K562 (cell line): Measurements from ENCODE around the gene ZRANB3. TPM values are rescaled to one million over a fixed set of nuclear protein-coding genes. Genes with fewer than 3 reads are reported as not detected.
A peak's percentile ranks its signal among the peaks of the same experiment; 100 is the strongest.

Source experiments
- ATAC-seq: fragments of 200-7000 bp; cut with Tn5 transposase; 3 replicates; pipeline ENCODE4 v1.9.1; 2020; ENCODE audit warnings: moderate library complexity
- BruUV-seq: library from RNA; stranded (reverse); fragments of 400-500 nt; replicated peaks from 2 replicates; lab custom pipeline; 2021; lab: Mats Ljungman, UMichigan
- CTCF ChIA-PET: fragments of 300-600 bp; formaldehyde crosslinking; extraction: SDS; loops from one replicate; lab custom pipeline; 2021; ENCODE audit warnings: low intra/inter-chr PET ratio; lab: Yijun Ruan, JAX
- POLR2A ChIA-PET: fragments of 300-600, 350-650 bp; sonication (Branson Sonifier 250); formaldehyde crosslinking; extraction: SDS; loops from one replicate; lab custom pipeline; 2021; ENCODE audit warnings: antibody characterized with exemption, inconsistent platforms; lab: Yijun Ruan, JAX
- DNase-seq, 4 experiments: peaks; one replicate each; pipeline versions ENCODE4 v3.0.0 to v3.0.0-alpha.2; 2011 to 2018; ENCODE audit warnings: low spot score in 3 of 4, mixed read lengths in 3 of 4; ENCODE audit errors: extremely low read depth in 1 of 4
- FAIRE-seq: peaks from 2 replicates; lab custom pipeline; 2011; peaks lifted over from hg19 to GRCh38; lab: Jason Lieb, UNC
- H2AFZ ChIP-seq: 2 replicates; pipeline ENCODE4 v1.6.0; 2011; ENCODE audit warnings: low read depth, low read length, control low read depth, inconsistent platforms
- H3K27ac ChIP-seq: fragments of 200-600 bp; 3 replicates; pipeline ENCODE4 v1.8.0; 2011; ENCODE audit warnings: low read depth, mild to moderate bottlenecking, control low read depth, inconsistent platforms, low read length, moderate library complexity, mixed read lengths; ENCODE audit errors: extremely low read depth
- H3K27me3 ChIP-seq, 2 experiments: fragments of 300-600 bp in 1 of 2; 2 replicates in 1 of 2; 3 replicates in 1 of 2; pipeline versions ENCODE4 v1.6.0 to v1.8.0; 2011; ENCODE audit warnings: inconsistent platforms in 2 of 2, low read length in 2 of 2, mild to moderate bottlenecking in 1 of 2, mixed read lengths in 1 of 2, moderate library complexity in 1 of 2; ENCODE audit not compliant: control insufficient read depth in 2 of 2, insufficient read depth in 2 of 2
- H3K36me3 ChIP-seq: fragments of 300-600 bp; 3 replicates; pipeline ENCODE4 v1.8.0; 2011; ENCODE audit warnings: mild to moderate bottlenecking, low read length, inconsistent platforms; ENCODE audit not compliant: control insufficient read depth, insufficient read depth
- H3K4me1 ChIP-seq, 2 experiments: fragments of 200-600 bp in 1 of 2; replicated peaks in 1 of 2; 2 replicates in 1 of 2; 3 replicates in 1 of 2; pipeline versions ENCODE4 v1.5.1 to v1.8.0; 2011; ENCODE audit warnings: inconsistent platforms in 2 of 2, low read length in 2 of 2, mild to moderate bottlenecking in 1 of 2, mixed read lengths in 1 of 2, moderate library complexity in 1 of 2; ENCODE audit not compliant: control insufficient read depth in 2 of 2, insufficient read depth in 2 of 2
- H3K4me2 ChIP-seq: 2 replicates; pipeline ENCODE4 v1.6.1; 2011; ENCODE audit warnings: low read length, control low read depth, inconsistent platforms, mixed read lengths; ENCODE audit not compliant: insufficient read depth
- H3K4me3 ChIP-seq: fragments of 200-600 bp; sonication (generic), shearing (Covaris generic); 2 replicates; pipeline ENCODE4 v1.5.1; 2016; ENCODE audit warnings: control low read depth, inconsistent platforms
- H3K79me2 ChIP-seq: fragments of 200-600 bp; 3 replicates; pipeline ENCODE4 v1.8.0; 2011; ENCODE audit warnings: low read length, inconsistent platforms; ENCODE audit not compliant: control insufficient read depth, insufficient read depth
- H3K9ac ChIP-seq, 2 experiments: 2 replicates each; pipeline versions ENCODE4 v1.6.0 to v1.6.1; 2011; ENCODE audit warnings: low read depth in 2 of 2, low read length in 2 of 2, control low read depth in 1 of 2, inconsistent platforms in 1 of 2, mild to moderate bottlenecking in 1 of 2, mixed read lengths in 1 of 2; ENCODE audit not compliant: insufficient read depth in 1 of 2
- H3K9me1 ChIP-seq: one replicate; pipeline ENCODE4 v1.6.0; 2011; ENCODE audit warnings: inconsistent platforms, mild to moderate bottlenecking, low read length, moderate library complexity; ENCODE audit not compliant: control insufficient read depth, insufficient read depth
- H3K9me3 ChIP-seq: replicated peaks from 2 replicates; pipeline ENCODE4 v1.5.1; 2011; ENCODE audit warnings: low read depth, low read length, inconsistent platforms; ENCODE audit not compliant: control insufficient read depth, insufficient read depth
- H4K20me1 ChIP-seq: replicated peaks from 2 replicates; pipeline ENCODE4 v1.6.1; 2011; ENCODE audit warnings: low read length, inconsistent platforms, mixed read lengths; ENCODE audit not compliant: control insufficient read depth, insufficient read depth
- BDP1 ChIP-seq: IDR thresholded peaks from 3 replicates; pipeline ENCODE4 v1.6.1; 2011; ENCODE audit not compliant: insufficient read length, insufficient read depth
- CTCF ChIP-seq, 3 experiments: IDR thresholded peaks in 2 of 3; conservative IDR thresholded peaks in 1 of 3; 2 replicates each; pipeline ENCODE4 v1.5.1; 2011 to 2012; ENCODE audit warnings: low read length in 3 of 3, mild to moderate bottlenecking in 3 of 3, control low read depth in 2 of 3, improper control_type of control experiment in 1 of 3, inconsistent platforms in 1 of 3, low read depth in 1 of 3, mixed read lengths in 1 of 3, moderate library complexity in 1 of 3; ENCODE audit not compliant: insufficient read depth in 2 of 3
- ELF1 ChIP-seq: fragments of 200-800 bp; sonication (Bioruptor generic); IDR thresholded peaks from 2 replicates; pipeline ENCODE4 v1.6.1; 2016; ENCODE audit warnings: missing genetic modification characterization, missing compliant biosample characterization
- PYGO2 ChIP-seq: fragments of 450-650 bp; IDR thresholded peaks from 2 replicates; pipeline ENCODE4 v1.6.1; 2016; ENCODE audit warnings: mild to moderate bottlenecking, missing genetic modification characterization, moderate library complexity, missing compliant biosample characterization
- RBM25 ChIP-seq: fragments of 200-400 bp; formaldehyde crosslinking; IDR thresholded peaks from 2 replicates; pipeline ENCODE4 v1.6.1; 2018; ENCODE audit warnings: low read length, low read depth, moderate library complexity; ENCODE audit not compliant: severe bottlenecking
- RFX1 ChIP-seq: fragments of 450-650 bp; IDR thresholded peaks from 2 replicates; pipeline ENCODE4 v1.6.1; 2016; ENCODE audit warnings: mild to moderate bottlenecking, moderate library complexity
- YY1 ChIP-seq, 3 experiments: IDR thresholded peaks; 2 replicates each; pipeline ENCODE4 v1.6.1; 2011; ENCODE audit warnings: low read length in 2 of 3, mild to moderate bottlenecking in 2 of 3, moderate library complexity in 2 of 3, borderline replicate concordance in 1 of 3, control low read depth in 1 of 3, low read depth in 1 of 3; ENCODE audit not compliant: insufficient read depth in 3 of 3, insufficient replicate concordance in 2 of 3, control insufficient read depth in 1 of 3, insufficient read length in 1 of 3; ENCODE audit errors: extremely low read depth in 1 of 3
- ZNF263 ChIP-seq: sonication (generic); formaldehyde crosslinking; IDR thresholded peaks from 2 replicates; pipeline ENCODE4 v1.8.0; 2022; ENCODE audit warnings: mild to moderate bottlenecking, missing genetic modification reagents, borderline replicate concordance
- ZNF717 ChIP-seq: fragments of 250-450 bp; sonication (Bioruptor Pico); IDR thresholded peaks from 2 replicates; pipeline ENCODE4 v1.5.0; 2021
- ZNF75A ChIP-seq: fragments of 450-650 bp; formaldehyde crosslinking; IDR thresholded peaks from 2 replicates; pipeline ENCODE4 v1.4.0; 2020; ENCODE audit warnings: mild to moderate bottlenecking
- ZNF77 ChIP-seq: fragments of 250-450 bp; sonication (Bioruptor Pico); IDR thresholded peaks from 2 replicates; pipeline ENCODE4 v1.5.0; 2020
- ZSCAN32 ChIP-seq: fragments of 450-650 bp; formaldehyde crosslinking; IDR thresholded peaks from 2 replicates; pipeline ENCODE4 v1.4.0; 2020; ENCODE audit warnings: mild to moderate bottlenecking, moderate library complexity
- in situ Hi-C: fragments of 300-500 bp; cut with MboI; formaldehyde crosslinking; loops from 4 replicates; pipeline ENCODE4 v1.15.0; 2018; ENCODE audit warnings: inconsistent platforms, mixed read lengths
- intact Hi-C: fragments of 100-400 bp; cut with micrococcal nuclease; formaldehyde crosslinking; loops from 2 replicates; pipeline ENCODE4 v1.14.2; 2022
- polyA plus RNA-seq, 8 experiments: library from polyadenylated mRNA; depleted of rRNA in 4 of 8; stranded (reverse) in 5 of 8; unstranded in 3 of 8; fragments of >200 nt; fragmentation: Nextera tagmentation in 2 of 8; fragmentation: Illumina TruSeq in 1 of 8; extraction: Ambion mirVana in 2 of 8; extraction: Trizol in 1 of 8; gene quantifications; 2 replicates each; pipeline versions ENCODE4 v1.2.1 to v1.2.3, GENCODE V29; 2011 to 2014; ENCODE audit warnings: inconsistent platforms in 1 of 8, missing spikeins in 1 of 8
- total RNA-seq, 7 experiments: library from RNA; depleted of rRNA in 6 of 7; stranded (reverse); fragments of >200 nt in 6 of 7; fragmentation: Illumina TruSeq in 2 of 7; extraction: Trizol in 2 of 7; gene quantifications; 2 replicates each; pipeline versions ENCODE4 v1.2.1 to v1.2.3, GENCODE V29; 2011 to 2021; ENCODE audit warnings: low replicate concordance in 1 of 7
- TF ChIP-seq, protein P1 (sequence below): fragments of 450-650 bp; formaldehyde crosslinking; IDR thresholded peaks from 2 replicates; pipeline ENCODE4 v1.4.0; 2020; ENCODE audit warnings: mild to moderate bottlenecking, mixed read lengths

The ZRANB3 gene
- total and polyA plus RNA-seq, 9 of the 15 experiments (the other 6 are each of a cell fraction or from before 2014, with no cell fraction given), result 8.6 to 21.3 (median 14.7) TPM

GRCh38 chr2:135279209-135279608 is 251.8 kb downstream of the ZRANB3 start:
- no peak for TF ChIP-seq ZNF75A (CRISPR knock-in tag)
- TF ChIP-seq ZNF77 (CRISPR knock-in tag), result no peak
- no peak for TF ChIP-seq ELF1 (tag)
- TF ChIP-seq BDP1, result no peak
- no peak for TF ChIP-seq ZNF263 (CRISPR knock-in tag)
- TF ChIP-seq, protein P1, sequence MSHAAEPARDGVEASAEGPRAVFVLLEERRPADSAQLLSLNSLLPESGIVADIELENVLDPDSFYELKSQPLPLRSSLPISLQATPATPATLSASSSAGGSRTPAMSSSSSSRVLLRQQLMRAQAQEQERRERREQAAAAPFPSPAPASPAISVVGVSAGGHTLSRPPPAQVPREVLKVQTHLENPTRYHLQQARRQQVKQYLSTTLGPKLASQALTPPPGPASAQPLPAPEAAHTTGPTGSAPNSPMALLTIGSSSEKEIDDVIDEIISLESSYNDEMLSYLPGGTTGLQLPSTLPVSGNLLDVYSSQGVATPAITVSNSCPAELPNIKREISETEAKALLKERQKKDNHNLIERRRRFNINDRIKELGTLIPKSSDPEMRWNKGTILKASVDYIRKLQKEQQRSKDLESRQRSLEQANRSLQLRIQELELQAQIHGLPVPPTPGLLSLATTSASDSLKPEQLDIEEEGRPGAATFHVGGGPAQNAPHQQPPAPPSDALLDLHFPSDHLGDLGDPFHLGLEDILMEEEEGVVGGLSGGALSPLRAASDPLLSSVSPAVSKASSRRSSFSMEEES (CRISPR knock-in tag), result peak; percentile 37; the same call in 1 of the 2 replicates
- TF ChIP-seq PYGO2 (tag), result no peak
- peak; percentile 83 for TF ChIP-seq RFX1
- no peak for TF ChIP-seq CTCF (IDR thresholded peaks at IDR 0.05 in 2 of 3, conservative IDR thresholded peaks at IDR 0.05 in 1 of 3; ENCODE audit: insufficient read depth in 2 of 3, low read depth in 1 of 3, low read length in 3 of 3)
- no peak for TF ChIP-seq RBM25
- TF ChIP-seq ZNF717, result no peak
- TF ChIP-seq ZSCAN32 (CRISPR knock-in tag), result no peak
- TF ChIP-seq YY1 (IDR thresholded peaks at IDR 0.05; ENCODE audit: borderline replicate concordance in 1 of 3, control insufficient read depth in 1 of 3, extremely low read depth in 1 of 3, insufficient read depth in 3 of 3, insufficient read length in 1 of 3, insufficient replicate concordance in 2 of 3, low read depth in 1 of 3, low read length in 2 of 3), result no peak
- Histone ChIP-seq H3K9me1 (no peaks in the 10 kb centered on the region), H4K20me1 (no peaks in the 10 kb centered on the region), H3K27me3 (no peaks in the 10 kb centered on the region), H3K4me3 (no peak overlapping the region), H3K4me1 (no peaks in the 10 kb centered on the region), H2AFZ (no peak overlapping the region), H3K79me2 (no peaks in the 10 kb centered on the region), H3K36me3 (no peaks in the 10 kb centered on the region), H3K9ac (no peak overlapping the region), H3K4me2 (no peak overlapping the region), H3K27ac (no peak overlapping the region), H3K9me3 (no peaks in the 10 kb centered on the region)
- in situ Hi-C loops (no loop called here), intact Hi-C loops (no loop called here)
- CTCF ChIA-PET, result no interaction called here
- POLR2A ChIA-PET, result interaction anchor here (1.2 kb wide), 1 partner anchor 8 kb away, joined by 5 read pairs; no protein-coding TSS in a partner anchor
- BruUV-seq, result no TSS peak
- FAIRE-seq (no peak), ATAC-seq (no peak), DNase-seq (no peak)
